Aorta (tissue), 5 donors: ENCODE data around the gene PGAP3. TPM values are rescaled to one million over a fixed set of nuclear protein-coding genes. Genes with fewer than 3 reads are reported as not detected.

Source experiments
- ATAC-seq: fragments of 200-7000 bp; cut with Tn5 transposase; one replicate; pipeline ENCODE4 v1.9.1; 2022; ENCODE audit warnings: moderate library complexity; ENCODE audit not compliant: low FRiP score
- DNase-seq, 2 donors: peaks; one replicate each; pipeline ENCODE4 v3.0.0-alpha.2; 2020
- H3K27ac ChIP-seq, 2 donors: one replicate each; pipeline ENCODE4 v1.5.1; 2013; ENCODE audit warnings: low read length in 2 of 2, mild to moderate bottlenecking in 2 of 2, moderate library complexity in 2 of 2, control low read depth in 1 of 2, inconsistent platforms in 1 of 2, low read depth in 1 of 2
- H3K27me3 ChIP-seq, 2 donors: one replicate each; pipeline ENCODE4 v1.6.1; 2013; ENCODE audit warnings: control low read depth in 1 of 2, low read length in 1 of 2, mild to moderate bottlenecking in 1 of 2, moderate library complexity in 1 of 2; ENCODE audit not compliant: insufficient read depth in 2 of 2, control insufficient read depth in 1 of 2
- H3K36me3 ChIP-seq, 2 donors: one replicate each; pipeline ENCODE4 v1.6.1; 2013; ENCODE audit warnings: control low read depth in 1 of 2, low read length in 1 of 2, mild to moderate bottlenecking in 1 of 2; ENCODE audit not compliant: insufficient read depth in 2 of 2, control insufficient read depth in 1 of 2
- H3K4me1 ChIP-seq, 2 donors: one replicate each; pipeline ENCODE4 v1.6.1; 2013; ENCODE audit warnings: low read length in 2 of 2, control low read depth in 1 of 2, mild to moderate bottlenecking in 1 of 2, moderate library complexity in 1 of 2; ENCODE audit not compliant: insufficient read depth in 2 of 2, control insufficient read depth in 1 of 2
- H3K4me3 ChIP-seq, 2 donors: one replicate each; pipeline ENCODE4 v1.5.1; 2013; ENCODE audit warnings: low read length in 2 of 2, control low read depth in 1 of 2, mild to moderate bottlenecking in 1 of 2
- H3K9me3 ChIP-seq: one replicate; pipeline ENCODE4 v1.6.1; 2013; ENCODE audit warnings: mild to moderate bottlenecking, low read length; ENCODE audit not compliant: control insufficient read depth
- WGBS, 2 donors: extraction: QIAGEN DNeasy Blood & Tissue Kit; methylation state at CpG; one replicate each; pipeline ENCODE4 v1.1.7; 2013; 5-methylcytosine and 5-hydroxymethylcytosine counted together
- intact Hi-C, 2 donors: fragments of 100-400 bp; cut with DNase I; formaldehyde crosslinking; loops; one replicate each; pipeline versions ENCODE4 v1.14.2 to v1.15.0; 2022
- polyA plus RNA-seq, 2 donors: library from polyadenylated mRNA; stranded (reverse); fragments of 200-250 nt; gene quantifications; one replicate each; pipeline ENCODE4 v1.2.3, GENCODE V29; 2013
- total RNA-seq, 2 donors: library from RNA; stranded (reverse); fragmentation: NEBNext Ultra II Directional; extraction: Animal tissue kit (Norgen Biotek cat#: 25700); gene quantifications; one replicate each; pipeline ENCODE4 v1.2.1, GENCODE V29; 2021
- donor health status: healthy with polysubstance abuse.
- donor health status: Bipolar disorder and iron deficiency.
- donor health status: DM: no; HTN: no; CAD: no.
- donor health status: DM: no; HTN: no; CAD: no.
- donor health status: DM: yes; HTN: yes; CAD: no.

PGAP3 gene
- total and polyA plus RNA-seq, 4 donors = 13.3 to 25.5 (median 22.0) TPM

- peak; percentile 17 for ATAC-seq
- intact Hi-C loops = no loop called here
- Histone ChIP-seq H3K27ac (no peak overlapping the region), H3K36me3 (no peaks in the 10 kb centered on the region), H3K27me3 (no peaks in the 10 kb centered on the region), H3K4me1 (no peaks in the 10 kb centered on the region), H3K4me3 (no peak overlapping the region), H3K9me3 (no peaks in the 10 kb centered on the region)
- WGBS, 2 donors = 77 to 83% methylated on average over 9 to 12 of the region's 12 CpGs
- DNase-seq = no peak
Measured at GRCh38 chr17:39653316-39653661, 34.6 kb downstream of the PGAP3 start.

GRCh38 chr17:39652587-39653315 is 35.1 kb downstream of the PGAP3 start:
- Histone ChIP-seq H3K4me1 (no peaks in the 10 kb centered on the region), H3K27ac (no peak overlapping the region), H3K27me3 (no peaks in the 10 kb centered on the region), H3K9me3 (no peaks in the 10 kb centered on the region), H3K36me3 (no peaks in the 10 kb centered on the region), H3K4me3 (no peak overlapping the region)
- no peak for DNase-seq
- intact Hi-C loops = no loop called here
- 59 to 63% methylated on average over 7 of the region's 7 CpGs for WGBS, 2 donors
- peak; percentile 4 for ATAC-seq

- Histone ChIP-seq H3K4me1 (no peaks in the 10 kb centered on the region), H3K36me3 (no peaks in the 10 kb centered on the region), H3K27ac (no peak overlapping the region), H3K4me3 (no peak overlapping the region), H3K27me3 (no peaks in the 10 kb centered on the region), H3K9me3 (no peaks in the 10 kb centered on the region)
- DNase-seq (no peak), ATAC-seq (no peak)
- intact Hi-C loops = no loop called here
- WGBS, 2 donors = 65 to 68% methylated on average over 8 of the region's 8 CpGs
Measured at GRCh38 chr17:39651923-39652586, 35.8 kb downstream of the PGAP3 start.

GRCh38 chr17:39650121-39650579 is 37.7 kb downstream of the PGAP3 start:
- H3K27ac ChIP-seq = no peak overlapping the region
- no peaks in the 10 kb centered on the region for H3K9me3 ChIP-seq
- H3K27me3 ChIP-seq = no peaks in the 10 kb centered on the region
- no peak overlapping the region for H3K4me3 ChIP-seq
- no peaks in the 10 kb centered on the region for H3K4me1 ChIP-seq
- 89 to 93% methylated on average over 11 of the region's 11 CpGs for WGBS, 2 donors
- DNase-seq = no peak
- no peak for ATAC-seq
- intact Hi-C loops = no loop called here
- H3K36me3 ChIP-seq = no peaks in the 10 kb centered on the region

GRCh38 chr17:39648616-39649366 is 39.1 kb downstream of the PGAP3 start:
- no peak for ATAC-seq
- 76 to 81% methylated on average over 15 of the region's 15 CpGs for WGBS, 2 donors
- Histone ChIP-seq H3K9me3 (no peaks in the 10 kb centered on the region), H3K4me3 (no peak overlapping the region), H3K4me1 (no peaks in the 10 kb centered on the region), H3K27me3 (no peaks in the 10 kb centered on the region), H3K36me3 (no peaks in the 10 kb centered on the region), H3K27ac (no peak overlapping the region)
- intact Hi-C loops = no loop called here
- DNase-seq = no peak

- 85 to 86% methylated on average over 5 of the region's 5 CpGs for WGBS, 2 donors
- Histone ChIP-seq H3K36me3 (no peaks in the 10 kb centered on the region), H3K4me1 (no peaks in the 10 kb centered on the region), H3K9me3 (no peaks in the 10 kb centered on the region), H3K27ac (no peak overlapping the region), H3K27me3 (no peaks in the 10 kb centered on the region), H3K4me3 (no peak overlapping the region)
- DNase-seq = no peak
- no peak for ATAC-seq
- intact Hi-C loops = no loop called here
Measured at GRCh38 chr17:39647256-39647655, 40.6 kb downstream of the PGAP3 start.

GRCh38 chr17:39643271-39643670 is 44.6 kb downstream of the PGAP3 start:
- H3K4me1 ChIP-seq = no peaks in the 10 kb centered on the region
- no peak overlapping the region for H3K4me3 ChIP-seq
- H3K9me3 ChIP-seq = no peaks in the 10 kb centered on the region
- 71 to 72% methylated on average over 4 of the region's 4 CpGs for WGBS, 2 donors
- H3K27ac ChIP-seq = no peak overlapping the region
- H3K27me3 ChIP-seq = no peaks in the 10 kb centered on the region
- intact Hi-C loops = no loop called here
- DNase-seq = no peak
- no peak for ATAC-seq
- H3K36me3 ChIP-seq = no peaks in the 10 kb centered on the region

- no peak overlapping the region for H3K4me3 ChIP-seq
- intact Hi-C loops = no loop called here
- H3K27me3 ChIP-seq = no peaks in the 10 kb centered on the region
- no peak for DNase-seq
- no peaks in the 10 kb centered on the region for H3K4me1 ChIP-seq
- ATAC-seq = no peak
- no peaks in the 10 kb centered on the region for H3K36me3 ChIP-seq
- no peak overlapping the region for H3K27ac ChIP-seq
- WGBS, 2 donors = 81 to 86% methylated on average over 9 of the region's 9 CpGs
- H3K9me3 ChIP-seq = no peaks in the 10 kb centered on the region
Measured at GRCh38 chr17:39642291-39643074, 45.4 kb downstream of the PGAP3 start.
